Neural crest cell (in vitro differentiated cells): ENCODE results near the gene HDDC3. TPM values are rescaled to one million over a fixed set of nuclear protein-coding genes. Genes with fewer than 3 reads are reported as not detected.

Experiments
- DNase-seq: peaks from one replicate; pipeline ENCODE4 v3.0.0; 2021; ENCODE audit warnings: low read depth, mixed read lengths, low spot score
- H3K27ac Mint-ChIP-seq: one replicate; pipeline ENCODE4 v1.8.0; 2021; ENCODE audit warnings: mild to moderate bottlenecking, mixed read lengths; ENCODE audit not compliant: unreplicated experiment
- H3K27me3 Mint-ChIP-seq: 2 replicates; pipeline ENCODE4 v1.8.0; 2021; ENCODE audit warnings: low read depth, mild to moderate bottlenecking, mixed read lengths
- H3K36me3 Mint-ChIP-seq: 2 replicates; pipeline ENCODE4 v1.8.0; 2021; ENCODE audit warnings: low read depth, mild to moderate bottlenecking, mixed read lengths
- H3K4me1 Mint-ChIP-seq: 2 replicates; pipeline ENCODE4 v1.8.0; 2021; ENCODE audit warnings: mixed read lengths
- H3K4me3 Mint-ChIP-seq: one replicate; pipeline ENCODE4 v1.8.0; 2021; ENCODE audit warnings: mild to moderate bottlenecking, mixed read lengths
- H3K9me3 Mint-ChIP-seq: 2 replicates; pipeline ENCODE4 v1.8.0; 2021; ENCODE audit warnings: mixed read lengths
- CTCF ChIP-seq: fragments of 200-600 bp; sonication (generic); conservative IDR thresholded peaks from 2 replicates; pipeline ENCODE4 v1.5.0; 2021; ENCODE audit warnings: antibody characterized with exemption, mild to moderate bottlenecking
- total RNA-seq: library from RNA; stranded (reverse); gene quantifications from 2 replicates; pipeline ENCODE4 v1.2.1, GENCODE V29; 2021

The HDDC3 gene
- total RNA-seq, 1 donor from 2014 or later, result 16.7 TPM

- Mint-ChIP-seq H3K4me3 (no peak overlapping the region), H3K27ac (no peak overlapping the region), H3K36me3 (no peaks in the 10 kb centered on the region), H3K27me3 (no peaks in the 10 kb centered on the region), H3K4me1 (no peaks in the 10 kb centered on the region), H3K9me3 (no peaks in the 10 kb centered on the region)
- TF ChIP-seq CTCF, result no peak
- DNase-seq, result no peak
Observed at GRCh38 chr15:90946941-90947576, 14.7 kb upstream of the HDDC3 start.

- Mint-ChIP-seq H3K27me3 (no peaks in the 10 kb centered on the region), H3K4me3 (no peak overlapping the region), H3K27ac (no peak overlapping the region), H3K9me3 (no peaks in the 10 kb centered on the region), H3K36me3 (no peaks in the 10 kb centered on the region), H3K4me1 (no peaks in the 10 kb centered on the region)
- no peak for TF ChIP-seq CTCF
- no peak for DNase-seq
Observed at GRCh38 chr15:90946538-90946937, 14.2 kb upstream of the HDDC3 start.

- no peak for DNase-seq
- Mint-ChIP-seq H3K4me3 (no peak overlapping the region), H3K27ac (peak overlapping the region; percentile 72), H3K4me1 (no peaks in the 10 kb centered on the region), H3K27me3 (no peaks in the 10 kb centered on the region), H3K9me3 (no peaks in the 10 kb centered on the region), H3K36me3 (no peaks in the 10 kb centered on the region)
- TF ChIP-seq CTCF, result no peak
Observed at GRCh38 chr15:90945091-90945490, 12.7 kb upstream of the HDDC3 start.

- no peaks in the 10 kb centered on the region for H3K9me3 Mint-ChIP-seq
- TF ChIP-seq CTCF, result no peak
- H3K36me3 Mint-ChIP-seq, result peaks cover 6% of the 10 kb centered on the region
- H3K27ac Mint-ChIP-seq, result no peak overlapping the region
- DNase-seq, result no peak
- H3K4me3 Mint-ChIP-seq, result no peak overlapping the region
- no peaks in the 10 kb centered on the region for H3K4me1 Mint-ChIP-seq
- H3K27me3 Mint-ChIP-seq, result no peaks in the 10 kb centered on the region
Observed at GRCh38 chr15:90942354-90943120, 10.2 kb upstream of the HDDC3 start.

GRCh38 chr15:90941038-90941437 is 8.7 kb upstream of the HDDC3 start:
- Mint-ChIP-seq H3K36me3 (peaks cover 6% of the 10 kb centered on the region), H3K27me3 (no peaks in the 10 kb centered on the region), H3K9me3 (no peaks in the 10 kb centered on the region), H3K27ac (no peak overlapping the region), H3K4me1 (peaks cover 9% of the 10 kb centered on the region), H3K4me3 (no peak overlapping the region)
- no peak for DNase-seq
- TF ChIP-seq CTCF, result no peak
